CD4-positive, alpha-beta T cell treated with Interleukin-1 beta for 1 hour (primary cell): Measurements from ENCODE around the gene B3GNT7.
"Not testable (repeated sequence)": the region's sequence is repeated elsewhere in the genome, so short reads cannot be mapped to it uniquely, and the experiment has no call there.

ENCODE experiments used
- DNase-seq, 2 donors: peaks; one replicate each; pipeline ENCODE4 v3.0.0-alpha.2; 2020 to 2022

B3GNT7 gene

DNA sequence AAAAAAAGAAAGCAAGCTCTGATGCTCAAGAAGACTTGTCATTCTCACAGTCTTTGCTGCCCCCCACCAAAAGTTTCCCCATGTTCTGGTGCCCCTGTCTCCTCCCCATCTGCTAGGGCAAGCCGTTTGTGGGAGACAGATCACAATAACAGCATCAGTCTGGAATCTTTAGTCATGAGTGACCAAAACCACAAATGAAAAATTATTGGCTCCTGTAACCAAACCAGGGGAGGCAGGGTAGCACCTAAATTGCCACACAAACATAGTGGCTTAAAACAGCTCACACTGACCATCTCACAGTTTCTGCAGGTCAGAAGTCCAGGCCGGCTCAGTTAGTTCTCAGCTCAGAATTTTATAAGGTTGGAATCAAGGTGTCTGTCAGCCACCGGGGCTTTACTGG, 9.1 kb upstream of the B3GNT7 start:
- no peak for DNase-seq

- no peak for DNase-seq
These were observed 7.4 kb upstream of the B3GNT7 start for GRCh38 chr2:231387904-231388724.

- no peak for DNase-seq
These were observed 6.7 kb upstream of the B3GNT7 start for GRCh38 chr2:231388725-231389346.

DNA sequence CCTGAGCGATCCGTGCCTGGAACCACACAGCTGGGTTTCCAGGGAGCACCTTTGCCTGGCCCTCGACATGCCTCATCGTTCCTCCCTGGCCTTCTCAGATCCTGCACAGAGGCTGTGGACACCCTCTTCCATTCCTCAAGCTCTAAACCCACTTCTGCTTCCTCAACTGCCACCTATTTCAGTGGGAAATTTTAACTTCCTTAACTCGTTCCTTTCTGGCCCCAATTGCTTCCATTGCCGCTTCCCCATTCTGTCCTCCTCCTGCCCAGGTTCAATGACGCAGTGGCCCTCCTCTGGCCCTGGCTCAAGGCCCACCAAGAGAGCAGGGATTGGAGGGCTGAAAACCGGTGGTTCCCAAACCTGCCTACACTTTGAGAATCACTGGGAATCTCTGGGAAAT, 4.8 kb upstream of the B3GNT7 start:
- DNase-seq = no peak

GRCh38 chr2:231391981-231392380, 3.5 kb upstream of the B3GNT7 start:
- DNase-seq = peak in 1 of 2 donors; percentile 35

- DNase-seq = no peak
These were observed 2.9 kb upstream of the B3GNT7 start for GRCh38 chr2:231392431-231393148.

GRCh38 chr2:231393149-231394131, 2.1 kb upstream of the B3GNT7 start:
- peak; percentile 38 to 81 for DNase-seq

DNA sequence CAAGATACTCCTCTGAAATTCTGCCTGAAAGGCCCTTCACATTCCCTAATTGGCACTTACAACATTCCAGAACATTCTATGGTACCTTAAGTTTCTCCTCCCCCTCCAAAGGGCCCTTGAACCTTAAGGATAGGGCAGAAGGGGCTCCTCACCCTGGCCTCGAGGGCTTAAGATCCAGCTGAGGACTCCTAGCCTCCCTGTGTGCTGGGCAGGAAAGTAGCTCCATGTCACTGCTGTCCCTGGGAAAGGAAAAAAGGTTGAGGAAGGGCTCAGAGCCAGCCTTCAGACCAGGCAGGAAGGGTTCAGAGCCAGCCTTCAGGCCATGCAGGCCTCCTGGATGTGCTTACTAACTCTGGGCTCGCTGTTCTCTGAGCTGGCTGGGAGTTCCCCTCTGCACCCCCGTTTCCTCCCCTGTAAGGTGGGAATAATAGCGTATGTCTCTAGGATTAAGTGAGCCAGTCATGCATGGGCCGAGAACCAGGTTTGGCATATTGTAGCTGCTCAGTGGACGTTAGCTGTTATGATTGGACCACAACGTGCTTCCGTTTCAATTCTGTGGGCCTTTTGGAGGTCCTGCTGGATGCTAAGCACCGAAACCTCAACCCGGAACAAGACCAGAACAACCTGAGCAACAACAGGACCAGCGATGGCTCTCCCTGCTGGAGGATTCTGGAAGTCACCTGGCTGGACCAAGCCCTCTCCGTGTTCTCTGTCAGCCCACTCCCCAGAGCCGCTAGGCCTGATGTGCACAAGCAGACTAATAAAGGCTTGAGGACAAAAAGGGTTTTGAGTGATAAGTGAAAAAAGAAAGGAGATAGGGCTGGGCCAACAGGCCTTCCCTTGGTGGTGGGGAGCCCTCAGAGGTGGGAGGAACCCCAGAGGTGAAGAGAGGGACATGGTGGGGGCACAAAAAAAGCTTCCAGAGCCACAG, 1.0 kb upstream of the B3GNT7 start:
- peak in 1 of 2 donors; percentile 47 for DNase-seq

GRCh38 chr2:231396058-231396821, 730 bp downstream of the B3GNT7 start:
- no peak for DNase-seq

- no peak for DNase-seq
These were observed 1.8 kb downstream of the B3GNT7 start for GRCh38 chr2:231397011-231397927.

- no peak for DNase-seq
These were observed 2.4 kb downstream of the B3GNT7 start for GRCh38 chr2:231397928-231398294.

DNA sequence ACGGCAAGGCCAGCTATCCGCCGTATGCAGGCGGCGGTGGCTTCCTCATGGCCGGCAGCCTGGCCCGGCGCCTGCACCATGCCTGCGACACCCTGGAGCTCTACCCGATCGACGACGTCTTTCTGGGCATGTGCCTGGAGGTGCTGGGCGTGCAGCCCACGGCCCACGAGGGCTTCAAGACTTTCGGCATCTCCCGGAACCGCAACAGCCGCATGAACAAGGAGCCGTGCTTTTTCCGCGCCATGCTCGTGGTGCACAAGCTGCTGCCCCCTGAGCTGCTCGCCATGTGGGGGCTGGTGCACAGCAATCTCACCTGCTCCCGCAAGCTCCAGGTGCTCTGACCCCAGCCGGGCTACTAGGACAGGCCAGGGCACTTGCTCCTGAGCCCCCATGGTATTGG, 3.1 kb downstream of the B3GNT7 start:
- DNase-seq = no peak

GRCh38 chr2:231399046-231399852, 3.7 kb downstream of the B3GNT7 start:
- no peak for DNase-seq

- DNase-seq = no peak
These were observed 4.6 kb downstream of the B3GNT7 start for GRCh38 chr2:231399853-231400680.

GRCh38 chr2:231400681-231401080, 5.2 kb downstream of the B3GNT7 start:
- DNase-seq = not testable (repeated sequence)

- not testable (repeated sequence) for DNase-seq
These were observed 5.6 kb downstream of the B3GNT7 start for GRCh38 chr2:231401101-231401500.

- DNase-seq = not testable (repeated sequence)
These were observed 8.1 kb downstream of the B3GNT7 start for GRCh38 chr2:231403421-231404182.
